GM23338 (cell line): ENCODE data around the gene CD28. TPM values are rescaled to one million over a fixed set of nuclear protein-coding genes. Genes with fewer than 3 reads are reported as not detected.
A peak's percentile ranks its signal among the peaks of the same experiment; 100 is the strongest.

Experiments used
- ATAC-seq: fragments of 200-7000 bp; cut with Tn5 transposase; 3 replicates; pipeline ENCODE4 v1.9.1; 2020
- DNase-seq: peaks from one replicate; pipeline ENCODE4 v3.0.0-alpha.2; 2015; ENCODE audit warnings: low spot score
- H2AFZ ChIP-seq: fragments of 200-600 bp; sonication (generic); 2 replicates; pipeline ENCODE4 v1.8.0; 2016; ENCODE audit warnings: antibody characterized with exemption, mild to moderate bottlenecking, moderate library complexity
- H3F3A ChIP-seq: fragments of 200-600 bp; sonication (generic); replicated peaks from 2 replicates; pipeline ENCODE4 v1.8.0; 2017; ENCODE audit warnings: antibody characterized with exemption, mixed run types, low read depth
- H3K27ac ChIP-seq: fragments of 200-600 bp; sonication (generic); 2 replicates; pipeline ENCODE4 v1.6.1; 2016; ENCODE audit warnings: low read depth
- H3K27me3 ChIP-seq: fragments of 200-600 bp; sonication (generic); 2 replicates; pipeline ENCODE4 v1.8.0; 2016; ENCODE audit warnings: mild to moderate bottlenecking, mixed run types, moderate library complexity; ENCODE audit not compliant: insufficient read depth
- H3K36me3 ChIP-seq: fragments of 200-600 bp; sonication (generic); 2 replicates; pipeline ENCODE4 v1.8.0; 2016; ENCODE audit warnings: mild to moderate bottlenecking; ENCODE audit not compliant: insufficient read depth
- H3K4me1 ChIP-seq: fragments of 200-600 bp; sonication (generic); 2 replicates; pipeline ENCODE4 v1.8.0; 2016; ENCODE audit warnings: mild to moderate bottlenecking, moderate library complexity; ENCODE audit not compliant: insufficient read depth
- H3K4me2 ChIP-seq: fragments of 200-600 bp; sonication (generic); 2 replicates; pipeline ENCODE4 v1.7.1; 2017; ENCODE audit warnings: mixed run types
- H3K4me3 ChIP-seq: fragments of 200-600 bp; sonication (generic); 2 replicates; pipeline ENCODE4 v1.6.1; 2016; ENCODE audit warnings: mixed run types
- H3K79me2 ChIP-seq: fragments of 200-600 bp; sonication (generic); replicated peaks from 2 replicates; pipeline ENCODE4 v1.8.0; 2017; ENCODE audit warnings: mild to moderate bottlenecking; ENCODE audit not compliant: insufficient read depth
- H3K9me2 ChIP-seq: fragments of 200-600 bp; sonication (generic); 2 replicates; pipeline ENCODE4 v1.8.0; 2017; ENCODE audit not compliant: insufficient read depth
- H4K20me1 ChIP-seq: fragments of 200-600 bp; sonication (generic); replicated peaks from 2 replicates; pipeline ENCODE4 v1.8.0; 2017; ENCODE audit warnings: mild to moderate bottlenecking; ENCODE audit not compliant: insufficient read depth
- H3K27ac Mint-ChIP-seq: 2 replicates; pipeline ENCODE4 v1.8.0; 2020; ENCODE audit warnings: inconsistent platforms, mild to moderate bottlenecking, moderate library complexity, mixed read lengths
- H3K27me3 Mint-ChIP-seq: 3 replicates; pipeline ENCODE4 v1.8.0; 2022; ENCODE audit warnings: low read depth, mild to moderate bottlenecking, moderate library complexity, mixed read lengths, inconsistent platforms; ENCODE audit not compliant: insufficient read depth, poor library complexity
- H3K36me3 Mint-ChIP-seq: 3 replicates; pipeline ENCODE4 v1.8.0; 2021; ENCODE audit warnings: low read depth, mild to moderate bottlenecking, inconsistent platforms, moderate library complexity, mixed read lengths
- H3K4me1 Mint-ChIP-seq: 3 replicates; pipeline ENCODE4 v1.8.0; 2020; ENCODE audit warnings: mild to moderate bottlenecking, inconsistent platforms, mixed read lengths
- H3K4me3 Mint-ChIP-seq: 3 replicates; pipeline ENCODE4 v1.8.0; 2021; ENCODE audit warnings: moderate library complexity, mild to moderate bottlenecking, inconsistent platforms, mixed read lengths
- H3K9me3 Mint-ChIP-seq: 3 replicates; pipeline ENCODE4 v1.8.0; 2020; ENCODE audit warnings: moderate library complexity, mild to moderate bottlenecking, inconsistent platforms, mixed read lengths
- CREB1 ChIP-seq: fragments of 250-450 bp; sonication (Bioruptor Pico); IDR thresholded peaks from 2 replicates; pipeline ENCODE4 v1.5.0; 2020; ENCODE audit warnings: low read depth, mild to moderate bottlenecking, moderate library complexity
- ZNF114 ChIP-seq: fragments of 250-450 bp; sonication (Bioruptor Pico); IDR thresholded peaks from 2 replicates; pipeline ENCODE4 v1.5.0; 2020; ENCODE audit warnings: mild to moderate bottlenecking, moderate library complexity
- polyA plus RNA-seq: library from polyadenylated mRNA; unstranded; fragments of >200 nt; fragmentation: Nextera tagmentation; extraction: Ambion mirVana; gene quantifications from 2 replicates; pipeline ENCODE4 v1.2.1, GENCODE V29; 2016
- small RNA-seq: library from RNA; depleted of rRNA; stranded (forward); fragments of <200 nt; gene quantifications from one replicate; pipeline ENCODE3, GENCODE V24; 2014; ENCODE audit warnings: low replicate concordance
- total RNA-seq: library from RNA; depleted of rRNA; stranded (reverse); fragments of >200 nt; shearing (Covaris generic); gene quantifications from 2 replicates; pipeline ENCODE4 v1.2.3, GENCODE V29; 2014; rRNA removed
- TF ChIP-seq, protein P1 (sequence below): IDR thresholded peaks from 2 replicates; pipeline ENCODE4 v1.6.1; 2016; ENCODE audit warnings: antibody characterized with exemption
- TF ChIP-seq, protein P2 (sequence below), 2 experiments: fragments of 200-600 bp in 1 of 2; sonication (generic) in 1 of 2; conservative IDR thresholded peaks; 2 replicates each; pipeline versions ENCODE4 v1.5.1 to v1.6.1; 2016 to 2017; ENCODE audit warnings: antibody characterized with exemption in 2 of 2, low read depth in 2 of 2, mild to moderate bottlenecking in 2 of 2, moderate library complexity in 1 of 2
- TF ChIP-seq, protein P3 (sequence below): fragments of 250-450 bp; sonication (Bioruptor Pico); IDR thresholded peaks from 2 replicates; pipeline ENCODE4 v1.5.0; 2020; ENCODE audit warnings: mild to moderate bottlenecking, moderate library complexity

CD28 gene
- total and polyA plus RNA-seq, 2 experiments from 2014 or later: not detected

DNA sequence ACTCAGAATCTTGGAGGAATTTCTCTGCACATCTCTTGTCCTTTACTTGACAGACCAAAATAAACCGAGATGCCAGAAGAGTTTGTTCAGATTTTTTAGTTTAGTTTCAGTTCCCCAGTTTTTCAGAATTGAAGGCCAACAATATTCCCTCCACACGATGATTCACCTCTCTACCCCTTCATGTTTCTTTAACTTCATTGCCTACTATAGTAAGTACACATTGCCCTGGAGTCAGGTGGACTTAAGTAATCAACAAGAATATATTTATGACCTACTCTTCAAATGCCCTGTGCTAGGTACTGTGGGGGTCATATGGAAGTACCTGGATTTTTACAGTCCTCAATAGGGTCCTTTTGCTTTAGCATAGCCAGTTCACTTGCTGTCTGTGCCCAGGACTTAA, 81.5 kb downstream of the CD28 start:
- Histone ChIP-seq H2AFZ (peak overlapping the region; percentile 52), H3K27me3 (no peaks in the 10 kb centered on the region), H3K27ac (no peak overlapping the region), H3F3A (no peaks in the 10 kb centered on the region), H3K4me2 (no peak overlapping the region), H3K4me1 (0 out of 2 replicates have a peak, but pooled peaks cover 6% of the 10 kb centered on the region), H3K4me3 (no peak overlapping the region), H3K79me2 (no peaks in the 10 kb centered on the region), H3K36me3 (no peaks in the 10 kb centered on the region), H3K9me2 (no peaks in the 10 kb centered on the region; the same call in 1 of the 2 replicates), H4K20me1 (no peaks in the 10 kb centered on the region)
- ATAC-seq (no peak), DNase-seq (no peak)
- peaks cover 13% of the 10 kb centered on the region for H3K4me1 Mint-ChIP-seq
- H3K4me3 Mint-ChIP-seq: no peak overlapping the region
- TF ChIP-seq, protein P1, sequence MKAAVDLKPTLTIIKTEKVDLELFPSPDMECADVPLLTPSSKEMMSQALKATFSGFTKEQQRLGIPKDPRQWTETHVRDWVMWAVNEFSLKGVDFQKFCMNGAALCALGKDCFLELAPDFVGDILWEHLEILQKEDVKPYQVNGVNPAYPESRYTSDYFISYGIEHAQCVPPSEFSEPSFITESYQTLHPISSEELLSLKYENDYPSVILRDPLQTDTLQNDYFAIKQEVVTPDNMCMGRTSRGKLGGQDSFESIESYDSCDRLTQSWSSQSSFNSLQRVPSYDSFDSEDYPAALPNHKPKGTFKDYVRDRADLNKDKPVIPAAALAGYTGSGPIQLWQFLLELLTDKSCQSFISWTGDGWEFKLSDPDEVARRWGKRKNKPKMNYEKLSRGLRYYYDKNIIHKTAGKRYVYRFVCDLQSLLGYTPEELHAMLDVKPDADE: no peak
- TF ChIP-seq CREB1: no peak
- TF ChIP-seq, protein P2, sequence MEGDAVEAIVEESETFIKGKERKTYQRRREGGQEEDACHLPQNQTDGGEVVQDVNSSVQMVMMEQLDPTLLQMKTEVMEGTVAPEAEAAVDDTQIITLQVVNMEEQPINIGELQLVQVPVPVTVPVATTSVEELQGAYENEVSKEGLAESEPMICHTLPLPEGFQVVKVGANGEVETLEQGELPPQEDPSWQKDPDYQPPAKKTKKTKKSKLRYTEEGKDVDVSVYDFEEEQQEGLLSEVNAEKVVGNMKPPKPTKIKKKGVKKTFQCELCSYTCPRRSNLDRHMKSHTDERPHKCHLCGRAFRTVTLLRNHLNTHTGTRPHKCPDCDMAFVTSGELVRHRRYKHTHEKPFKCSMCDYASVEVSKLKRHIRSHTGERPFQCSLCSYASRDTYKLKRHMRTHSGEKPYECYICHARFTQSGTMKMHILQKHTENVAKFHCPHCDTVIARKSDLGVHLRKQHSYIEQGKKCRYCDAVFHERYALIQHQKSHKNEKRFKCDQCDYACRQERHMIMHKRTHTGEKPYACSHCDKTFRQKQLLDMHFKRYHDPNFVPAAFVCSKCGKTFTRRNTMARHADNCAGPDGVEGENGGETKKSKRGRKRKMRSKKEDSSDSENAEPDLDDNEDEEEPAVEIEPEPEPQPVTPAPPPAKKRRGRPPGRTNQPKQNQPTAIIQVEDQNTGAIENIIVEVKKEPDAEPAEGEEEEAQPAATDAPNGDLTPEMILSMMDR (conservative IDR thresholded peaks at IDR 0.05; ENCODE audit: low read depth in 2 of 2): no peak
- TF ChIP-seq, protein P3, sequence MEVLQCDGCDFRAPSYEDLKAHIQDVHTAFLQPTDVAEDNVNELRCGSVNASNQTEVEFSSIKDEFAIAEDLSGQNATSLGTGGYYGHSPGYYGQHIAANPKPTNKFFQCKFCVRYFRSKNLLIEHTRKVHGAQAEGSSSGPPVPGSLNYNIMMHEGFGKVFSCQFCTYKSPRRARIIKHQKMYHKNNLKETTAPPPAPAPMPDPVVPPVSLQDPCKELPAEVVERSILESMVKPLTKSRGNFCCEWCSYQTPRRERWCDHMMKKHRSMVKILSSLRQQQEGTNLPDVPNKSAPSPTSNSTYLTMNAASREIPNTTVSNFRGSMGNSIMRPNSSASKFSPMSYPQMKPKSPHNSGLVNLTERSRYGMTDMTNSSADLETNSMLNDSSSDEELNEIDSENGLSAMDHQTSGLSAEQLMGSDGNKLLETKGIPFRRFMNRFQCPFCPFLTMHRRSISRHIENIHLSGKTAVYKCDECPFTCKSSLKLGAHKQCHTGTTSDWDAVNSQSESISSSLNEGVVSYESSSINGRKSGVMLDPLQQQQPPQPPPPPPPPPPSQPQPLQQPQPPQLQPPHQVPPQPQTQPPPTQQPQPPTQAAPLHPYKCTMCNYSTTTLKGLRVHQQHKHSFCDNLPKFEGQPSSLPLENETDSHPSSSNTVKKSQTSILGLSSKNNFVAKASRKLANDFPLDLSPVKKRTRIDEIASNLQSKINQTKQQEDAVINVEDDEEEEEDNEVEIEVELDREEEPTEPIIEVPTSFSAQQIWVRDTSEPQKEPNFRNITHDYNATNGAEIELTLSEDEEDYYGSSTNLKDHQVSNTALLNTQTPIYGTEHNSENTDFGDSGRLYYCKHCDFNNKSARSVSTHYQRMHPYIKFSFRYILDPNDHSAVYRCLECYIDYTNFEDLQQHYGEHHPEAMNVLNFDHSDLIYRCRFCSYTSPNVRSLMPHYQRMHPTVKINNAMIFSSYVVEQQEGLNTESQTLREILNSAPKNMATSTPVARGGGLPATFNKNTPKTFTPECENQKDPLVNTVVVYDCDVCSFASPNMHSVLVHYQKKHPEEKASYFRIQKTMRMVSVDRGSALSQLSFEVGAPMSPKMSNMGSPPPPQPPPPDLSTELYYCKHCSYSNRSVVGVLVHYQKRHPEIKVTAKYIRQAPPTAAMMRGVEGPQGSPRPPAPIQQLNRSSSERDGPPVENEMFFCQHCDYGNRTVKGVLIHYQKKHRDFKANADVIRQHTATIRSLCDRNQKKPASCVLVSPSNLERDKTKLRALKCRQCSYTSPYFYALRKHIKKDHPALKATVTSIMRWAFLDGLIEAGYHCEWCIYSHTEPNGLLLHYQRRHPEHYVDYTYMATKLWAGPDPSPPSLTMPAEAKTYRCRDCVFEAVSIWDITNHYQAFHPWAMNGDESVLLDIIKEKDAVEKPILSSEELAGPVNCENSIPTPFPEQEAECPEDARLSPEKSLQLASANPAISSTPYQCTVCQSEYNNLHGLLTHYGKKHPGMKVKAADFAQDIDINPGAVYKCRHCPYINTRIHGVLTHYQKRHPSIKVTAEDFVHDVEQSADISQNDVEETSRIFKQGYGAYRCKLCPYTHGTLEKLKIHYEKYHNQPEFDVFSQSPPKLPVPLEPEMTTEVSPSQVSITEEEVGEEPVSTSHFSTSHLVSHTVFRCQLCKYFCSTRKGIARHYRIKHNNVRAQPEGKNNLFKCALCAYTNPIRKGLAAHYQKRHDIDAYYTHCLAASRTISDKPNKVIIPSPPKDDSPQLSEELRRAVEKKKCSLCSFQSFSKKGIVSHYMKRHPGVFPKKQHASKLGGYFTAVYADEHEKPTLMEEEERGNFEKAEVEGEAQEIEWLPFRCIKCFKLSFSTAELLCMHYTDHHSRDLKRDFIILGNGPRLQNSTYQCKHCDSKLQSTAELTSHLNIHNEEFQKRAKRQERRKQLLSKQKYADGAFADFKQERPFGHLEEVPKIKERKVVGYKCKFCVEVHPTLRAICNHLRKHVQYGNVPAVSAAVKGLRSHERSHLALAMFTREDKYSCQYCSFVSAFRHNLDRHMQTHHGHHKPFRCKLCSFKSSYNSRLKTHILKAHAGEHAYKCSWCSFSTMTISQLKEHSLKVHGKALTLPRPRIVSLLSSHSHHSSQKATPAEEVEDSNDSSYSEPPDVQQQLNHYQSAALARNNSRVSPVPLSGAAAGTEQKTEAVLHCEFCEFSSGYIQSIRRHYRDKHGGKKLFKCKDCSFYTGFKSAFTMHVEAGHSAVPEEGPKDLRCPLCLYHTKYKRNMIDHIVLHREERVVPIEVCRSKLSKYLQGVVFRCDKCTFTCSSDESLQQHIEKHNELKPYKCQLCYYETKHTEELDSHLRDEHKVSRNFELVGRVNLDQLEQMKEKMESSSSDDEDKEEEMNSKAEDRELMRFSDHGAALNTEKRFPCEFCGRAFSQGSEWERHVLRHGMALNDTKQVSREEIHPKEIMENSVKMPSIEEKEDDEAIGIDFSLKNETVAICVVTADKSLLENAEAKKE (CRISPR knock-in tag): no peak
- no peak for TF ChIP-seq ZNF114 (CRISPR knock-in tag)
- H3K9me3 Mint-ChIP-seq: no peaks in the 10 kb centered on the region
- H3K36me3 Mint-ChIP-seq: no peaks in the 10 kb centered on the region; the same call in 2 of the 3 replicates
- H3K27ac Mint-ChIP-seq: peak overlapping the region; percentile 5; the same call in 1 of the 2 replicates
- peaks cover 3% of the 10 kb centered on the region for H3K27me3 Mint-ChIP-seq

Small RNA genes lying within 50 kb of the gene (small RNA-seq; reads per million reads assigned to genes)
- gene AC125238.1: not detected
- gene RNU6-474P: not detected

Other genes starting within 250 kb of the CD28 start
- 36.2 and 39.1 TPM in 2 replicates for gene RAPH1, start 171.3 kb upstream of the CD28 start, total RNA-seq
- gene RAPH1, start 171.3 kb upstream of the CD28 start, polyA plus RNA-seq: 5.0 and 6.6 TPM in 2 replicates
- not detected in 2 replicates for gene CTLA4, start 161.1 kb downstream of the CD28 start, total RNA-seq
- gene CTLA4, start 161.1 kb downstream of the CD28 start, polyA plus RNA-seq: not detected in 2 replicates
- not detected in 2 replicates for gene ICOS, start 230.1 kb downstream of the CD28 start, total RNA-seq
- not detected in 2 replicates for gene ICOS, start 230.1 kb downstream of the CD28 start, polyA plus RNA-seq